ENCODE measurements around the gene EFCAB13. TPM values are rescaled to one million over a fixed set of nuclear protein-coding genes. Genes with fewer than 3 reads are reported as not detected.
A peak's percentile ranks its signal among the peaks of the same experiment; 100 is the strongest.

Gene EFCAB13
- total RNA-seq, 3 donors from 2014 or later, result 2.7 to 15.3 (median 4.7) TPM

DNA sequence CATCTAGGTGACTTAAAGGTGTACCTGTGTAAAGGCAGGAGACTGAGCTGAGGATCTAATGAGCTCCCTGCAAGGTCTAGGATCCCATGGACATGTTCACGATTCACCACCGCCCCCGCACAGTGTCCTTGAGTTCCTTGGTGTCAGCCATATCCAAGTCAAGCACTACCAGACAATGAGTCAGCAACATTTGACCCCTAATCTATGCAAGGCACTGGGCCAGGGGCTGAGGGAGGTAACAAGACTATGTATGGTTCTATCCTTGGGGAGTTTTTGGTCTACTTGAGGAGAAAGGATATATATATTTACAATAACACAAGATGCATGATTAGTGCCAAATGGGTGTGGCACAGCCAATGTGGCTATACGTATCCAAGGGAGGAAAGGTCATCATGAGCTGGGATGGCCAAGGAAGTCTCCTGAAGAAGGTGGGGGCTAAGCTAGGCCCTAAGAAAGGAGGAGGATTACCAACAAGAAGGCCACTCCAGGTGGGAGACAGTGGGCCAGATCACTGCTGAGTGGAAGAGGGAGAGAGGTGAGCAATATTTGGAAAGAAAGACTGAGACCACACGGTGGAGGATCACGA is 35.1 kb upstream of the EFCAB13 start:
- intact Hi-C loops (cut with DNase I, micrococcal nuclease), result no loop called here
- ATAC-seq, result peak; percentile 33
- no peaks in the 10 kb centered on the region for H3K36me3 ChIP-seq (ENCODE audit: low read depth)
- no peaks in the 10 kb centered on the region for H3K4me1 ChIP-seq (ENCODE audit: low read depth)
- TF ChIP-seq, protein P1, sequence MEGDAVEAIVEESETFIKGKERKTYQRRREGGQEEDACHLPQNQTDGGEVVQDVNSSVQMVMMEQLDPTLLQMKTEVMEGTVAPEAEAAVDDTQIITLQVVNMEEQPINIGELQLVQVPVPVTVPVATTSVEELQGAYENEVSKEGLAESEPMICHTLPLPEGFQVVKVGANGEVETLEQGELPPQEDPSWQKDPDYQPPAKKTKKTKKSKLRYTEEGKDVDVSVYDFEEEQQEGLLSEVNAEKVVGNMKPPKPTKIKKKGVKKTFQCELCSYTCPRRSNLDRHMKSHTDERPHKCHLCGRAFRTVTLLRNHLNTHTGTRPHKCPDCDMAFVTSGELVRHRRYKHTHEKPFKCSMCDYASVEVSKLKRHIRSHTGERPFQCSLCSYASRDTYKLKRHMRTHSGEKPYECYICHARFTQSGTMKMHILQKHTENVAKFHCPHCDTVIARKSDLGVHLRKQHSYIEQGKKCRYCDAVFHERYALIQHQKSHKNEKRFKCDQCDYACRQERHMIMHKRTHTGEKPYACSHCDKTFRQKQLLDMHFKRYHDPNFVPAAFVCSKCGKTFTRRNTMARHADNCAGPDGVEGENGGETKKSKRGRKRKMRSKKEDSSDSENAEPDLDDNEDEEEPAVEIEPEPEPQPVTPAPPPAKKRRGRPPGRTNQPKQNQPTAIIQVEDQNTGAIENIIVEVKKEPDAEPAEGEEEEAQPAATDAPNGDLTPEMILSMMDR (IDR thresholded peaks at IDR 0.05), result no peak
- no peak overlapping the region for H3K4me3 ChIP-seq
- H3K9me3 ChIP-seq, result no peaks in the 10 kb centered on the region
- DNase-seq, result no peak

DNA sequence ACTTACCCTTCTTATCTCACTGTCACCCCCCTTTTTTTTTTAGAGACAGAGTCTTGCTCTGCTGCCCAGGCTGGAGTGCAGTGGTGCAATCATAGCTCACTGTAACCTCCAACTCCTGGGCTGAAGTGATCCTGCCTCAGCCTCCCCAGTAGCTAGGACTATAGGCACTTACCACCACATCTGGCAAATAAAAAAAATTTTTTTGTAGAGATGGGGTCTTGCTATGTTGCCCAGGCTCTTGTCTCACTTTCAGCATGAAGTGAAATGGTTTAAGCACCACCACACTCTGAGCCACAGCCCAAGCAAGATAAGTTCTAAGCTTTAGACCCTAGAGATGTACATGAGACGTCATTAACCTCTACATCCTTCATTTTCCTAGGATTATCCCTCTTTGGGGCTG is 34.5 kb upstream of the EFCAB13 start:
- Histone ChIP-seq H3K4me3 (no peak overlapping the region), H3K4me1 (ENCODE audit: low read depth) (no peaks in the 10 kb centered on the region), H3K9me3 (no peaks in the 10 kb centered on the region), H3K36me3 (ENCODE audit: low read depth) (no peaks in the 10 kb centered on the region)
- TF ChIP-seq, protein P1 (IDR thresholded peaks at IDR 0.05), result no peak
- DNase-seq (no peak), ATAC-seq (no peak)
- intact Hi-C loops (cut with DNase I, micrococcal nuclease), result no loop called here

DNA sequence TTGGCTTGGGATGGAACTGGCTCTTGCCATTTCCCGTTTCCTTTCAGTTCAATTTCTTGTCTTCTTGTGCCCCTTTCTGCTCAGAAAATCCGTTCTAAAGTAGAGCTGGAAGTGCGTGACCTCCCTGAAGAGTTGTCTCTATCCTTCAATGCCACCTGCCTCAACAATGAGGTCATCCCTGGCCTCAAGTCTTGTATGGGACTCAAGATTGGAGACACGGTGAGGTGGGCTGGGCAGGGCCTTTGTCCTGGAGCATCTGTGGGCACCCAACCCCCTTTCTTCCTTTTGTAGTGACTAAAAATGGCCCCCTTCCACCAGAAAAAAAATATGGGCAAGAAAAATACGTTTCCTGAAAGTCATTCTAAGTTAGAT is 32.9 kb upstream of the EFCAB13 start:
- Histone ChIP-seq H3K36me3 (ENCODE audit: low read depth) (no peaks in the 10 kb centered on the region), H3K9me3 (no peaks in the 10 kb centered on the region), H3K4me3 (no peak overlapping the region), H3K4me1 (ENCODE audit: low read depth) (no peaks in the 10 kb centered on the region)
- intact Hi-C loops (cut with DNase I, micrococcal nuclease), result no loop called here
- DNase-seq (no peak), ATAC-seq (no peak)
- TF ChIP-seq, protein P1 (IDR thresholded peaks at IDR 0.05), result no peak

DNA sequence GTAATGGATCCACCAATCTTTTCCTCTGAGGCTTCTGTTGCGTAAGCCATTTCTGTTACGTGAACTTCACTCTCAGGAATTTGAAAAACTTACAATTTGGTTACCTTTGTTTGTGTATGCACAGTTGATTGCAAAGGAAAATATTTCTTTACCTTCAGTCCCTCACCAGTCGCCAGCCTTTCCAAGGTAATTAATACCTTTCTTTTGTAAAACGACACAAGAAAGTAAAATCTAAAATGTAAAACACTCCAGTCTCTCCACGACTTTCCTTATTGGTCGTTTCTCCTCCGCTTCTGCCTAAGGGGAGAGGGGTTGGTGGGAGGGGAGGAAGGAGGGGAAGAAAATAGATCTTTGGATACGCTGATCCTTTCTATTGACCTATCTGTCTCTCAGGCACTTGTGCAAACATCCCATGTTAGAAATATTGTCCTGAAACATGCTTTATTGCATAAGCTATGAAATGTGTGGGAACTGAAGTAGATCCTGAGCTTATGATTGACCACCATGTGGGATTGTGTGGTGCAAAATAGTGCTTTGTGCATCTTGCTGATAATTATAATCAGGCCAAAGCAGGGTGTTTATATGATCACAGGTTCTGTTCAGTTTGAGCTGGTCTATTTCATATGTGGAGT is 32.4 kb upstream of the EFCAB13 start:
- no peaks in the 10 kb centered on the region for H3K4me1 ChIP-seq (ENCODE audit: low read depth)
- intact Hi-C loops (cut with DNase I, micrococcal nuclease), result no loop called here
- H3K4me3 ChIP-seq, result no peak overlapping the region
- no peaks in the 10 kb centered on the region for H3K36me3 ChIP-seq (ENCODE audit: low read depth)
- ATAC-seq (no peak), DNase-seq (no peak)
- H3K9me3 ChIP-seq, result no peaks in the 10 kb centered on the region
- TF ChIP-seq, protein P1 (IDR thresholded peaks at IDR 0.05), result no peak

DNA sequence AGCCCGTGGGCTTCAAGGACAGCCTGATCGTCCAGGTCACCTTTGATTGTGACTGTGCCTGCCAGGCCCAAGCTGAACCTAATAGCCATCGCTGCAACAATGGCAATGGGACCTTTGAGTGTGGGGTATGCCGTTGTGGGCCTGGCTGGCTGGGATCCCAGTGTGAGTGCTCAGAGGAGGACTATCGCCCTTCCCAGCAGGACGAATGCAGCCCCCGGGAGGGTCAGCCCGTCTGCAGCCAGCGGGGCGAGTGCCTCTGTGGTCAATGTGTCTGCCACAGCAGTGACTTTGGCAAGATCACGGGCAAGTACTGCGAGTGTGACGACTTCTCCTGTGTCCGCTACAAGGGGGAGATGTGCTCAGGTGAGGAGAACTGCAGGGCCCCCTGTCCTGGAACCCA is 31.5 kb upstream of the EFCAB13 start:
- intact Hi-C loops (cut with DNase I, micrococcal nuclease), result no loop called here
- Histone ChIP-seq H3K36me3 (ENCODE audit: low read depth) (no peaks in the 10 kb centered on the region), H3K9me3 (no peaks in the 10 kb centered on the region), H3K4me3 (no peak overlapping the region), H3K4me1 (ENCODE audit: low read depth) (no peaks in the 10 kb centered on the region)
- ATAC-seq (no peak), DNase-seq (no peak)
- TF ChIP-seq, protein P1 (IDR thresholded peaks at IDR 0.05), result no peak
